K562 (cell line): ENCODE measurements around the gene ELAVL3. TPM values are rescaled to one million over a fixed set of nuclear protein-coding genes. Genes with fewer than 3 reads are reported as not detected.

Source experiments
- ARID3A ChIP-seq: IDR thresholded peaks from 2 replicates; pipeline ENCODE4 v1.6.1; 2012; ENCODE audit warnings: low read depth, low read length, improper control_type of control experiment, borderline replicate concordance
- CBX1 ChIP-seq: sonication (generic); IDR thresholded peaks from 2 replicates; pipeline ENCODE4 v1.6.1; 2016; ENCODE audit warnings: antibody characterized with exemption, low read depth, mild to moderate bottlenecking
- CBX8 ChIP-seq: fragments of 200-600 bp; sonication (generic); IDR thresholded peaks from 2 replicates; pipeline ENCODE4 v1.6.1; 2012; ENCODE audit warnings: borderline replicate concordance, mixed run types, low read depth, mild to moderate bottlenecking, moderate library complexity, mixed read lengths, low read length, control low read depth, inconsistent platforms; ENCODE audit not compliant: poor library complexity, severe bottlenecking; ENCODE audit errors: extremely low read depth
- CREB5 ChIP-seq: fragments of 250-450 bp; sonication (Bioruptor Pico); IDR thresholded peaks from 2 replicates; pipeline ENCODE4 v1.5.0; 2020; ENCODE audit warnings: mild to moderate bottlenecking
- DIDO1 ChIP-seq: fragments of 450-650 bp; IDR thresholded peaks from 2 replicates; pipeline ENCODE4 v1.6.1; 2016; ENCODE audit warnings: low read depth, missing biosample characterization, missing genetic modification characterization
- EP400 ChIP-seq: fragments of 450-650 bp; IDR thresholded peaks from 2 replicates; pipeline ENCODE4 v1.6.1; 2017; ENCODE audit warnings: antibody characterized with exemption, mild to moderate bottlenecking, moderate library complexity
- NCOA4 ChIP-seq: fragments of 450-650 bp; IDR thresholded peaks from 2 replicates; pipeline ENCODE4 v1.6.1; 2018; ENCODE audit warnings: mild to moderate bottlenecking; ENCODE audit not compliant: partially characterized antibody
- NFATC3 ChIP-seq: fragments of 450-650 bp; IDR thresholded peaks from 2 replicates; pipeline ENCODE4 v1.6.1; 2017; ENCODE audit warnings: mild to moderate bottlenecking
- NFYB ChIP-seq: IDR thresholded peaks from 2 replicates; pipeline ENCODE4 v1.6.1; 2011; ENCODE audit warnings: mild to moderate bottlenecking, moderate library complexity; ENCODE audit not compliant: insufficient read length; ENCODE audit errors: extremely low read depth
- NR4A1 ChIP-seq, 2 experiments: fragments of 250-450 bp in 1 of 2; fragments of 450-650 bp in 1 of 2; sonication (Bioruptor Pico) in 1 of 2; IDR thresholded peaks; 2 replicates each; pipeline versions ENCODE4 v1.4.0 to v1.6.1; 2016 to 2020; ENCODE audit warnings: mild to moderate bottlenecking in 2 of 2, missing compliant biosample characterization in 1 of 2, missing genetic modification characterization in 1 of 2, moderate library complexity in 1 of 2
- SP1 ChIP-seq: sonication (generic); formaldehyde crosslinking; IDR thresholded peaks from 2 replicates; pipeline ENCODE4 v1.8.1; 2022; ENCODE audit warnings: mild to moderate bottlenecking, missing genetic modification reagents
- XRCC3 ChIP-seq: fragments of 450-650 bp; IDR thresholded peaks from 2 replicates; pipeline ENCODE4 v1.6.1; 2017; ENCODE audit warnings: mild to moderate bottlenecking, moderate library complexity
- ZNF217 ChIP-seq: sonication (generic); formaldehyde crosslinking; IDR thresholded peaks from 2 replicates; pipeline ENCODE4 v1.8.0; 2022; ENCODE audit warnings: mild to moderate bottlenecking, missing genetic modification reagents
- ZNF24 ChIP-seq: fragments of 450-650 bp; IDR thresholded peaks from 2 replicates; pipeline ENCODE4 v1.6.1; 2016
- ZNF444 ChIP-seq: fragments of 250-450 bp; sonication (Bioruptor Pico); IDR thresholded peaks from 2 replicates; pipeline ENCODE4 v1.4.0; 2020; ENCODE audit warnings: mild to moderate bottlenecking, moderate library complexity
- ZNF77 ChIP-seq: fragments of 250-450 bp; sonication (Bioruptor Pico); IDR thresholded peaks from 2 replicates; pipeline ENCODE4 v1.5.0; 2020
- ZNF778 ChIP-seq: fragments of 450-650 bp; formaldehyde crosslinking; IDR thresholded peaks from 2 replicates; pipeline ENCODE4 v1.4.0; 2020; ENCODE audit warnings: mild to moderate bottlenecking, moderate library complexity
- polyA plus RNA-seq, 8 experiments: library from polyadenylated mRNA; depleted of rRNA in 4 of 8; stranded (reverse) in 5 of 8; unstranded in 3 of 8; fragments of >200 nt; fragmentation: Nextera tagmentation in 2 of 8; fragmentation: Illumina TruSeq in 1 of 8; extraction: Ambion mirVana in 2 of 8; extraction: Trizol in 1 of 8; gene quantifications; 2 replicates each; pipeline versions ENCODE4 v1.2.1 to v1.2.3, GENCODE V29; 2011 to 2014; ENCODE audit warnings: inconsistent platforms in 1 of 8, missing spikeins in 1 of 8
- total RNA-seq, 7 experiments: library from RNA; depleted of rRNA in 6 of 7; stranded (reverse); fragments of >200 nt in 6 of 7; fragmentation: Illumina TruSeq in 2 of 7; extraction: Trizol in 2 of 7; gene quantifications; 2 replicates each; pipeline versions ENCODE4 v1.2.1 to v1.2.3, GENCODE V29; 2011 to 2021; ENCODE audit warnings: low replicate concordance in 1 of 7
- TF ChIP-seq, protein P1 (sequence below), 2 experiments: IDR thresholded peaks; 2 replicates each; pipeline ENCODE4 v1.6.1; 2011; ENCODE audit warnings: borderline replicate concordance in 1 of 2, control low read depth in 1 of 2, low read depth in 1 of 2, low read length in 1 of 2, mild to moderate bottlenecking in 1 of 2, mixed read lengths in 1 of 2, moderate library complexity in 1 of 2; ENCODE audit not compliant: insufficient read depth in 1 of 2, insufficient read length in 1 of 2, poor library complexity in 1 of 2, severe bottlenecking in 1 of 2; ENCODE audit errors: extremely low read depth in 1 of 2

The ELAVL3 gene
- total and polyA plus RNA-seq, 9 of the 15 experiments (the other 6 are each of a cell fraction or from before 2014, with no cell fraction given): not detected

GRCh38 chr19:11435057-11435832 is 45.6 kb downstream of the ELAVL3 start, which contains the start of the genes ODAD3 and PRKCSH (continued):
- TF ChIP-seq ZNF778 (CRISPR knock-in tag): no peak
- peak; percentile 91 for TF ChIP-seq NFYB
- peak; percentile 73 for TF ChIP-seq DIDO1 (tag)
- TF ChIP-seq SP1 (CRISPR knock-in tag): peak; percentile 96
- TF ChIP-seq CREB5 (CRISPR knock-in tag): no peak
- no peak for TF ChIP-seq ZNF217
- TF ChIP-seq ZNF444 (CRISPR knock-in tag): no peak
- TF ChIP-seq NFATC3: no peak
- TF ChIP-seq EP400: peak; percentile 85
- TF ChIP-seq CBX8: no peak
- TF ChIP-seq ZNF77 (CRISPR knock-in tag): no peak
- no peak for TF ChIP-seq XRCC3
- TF ChIP-seq ARID3A: no peak
- no peak for TF ChIP-seq CBX1
- TF ChIP-seq, protein P1, sequence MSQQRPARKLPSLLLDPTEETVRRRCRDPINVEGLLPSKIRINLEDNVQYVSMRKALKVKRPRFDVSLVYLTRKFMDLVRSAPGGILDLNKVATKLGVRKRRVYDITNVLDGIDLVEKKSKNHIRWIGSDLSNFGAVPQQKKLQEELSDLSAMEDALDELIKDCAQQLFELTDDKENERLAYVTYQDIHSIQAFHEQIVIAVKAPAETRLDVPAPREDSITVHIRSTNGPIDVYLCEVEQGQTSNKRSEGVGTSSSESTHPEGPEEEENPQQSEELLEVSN (IDR thresholded peaks at IDR 0.05; ENCODE audit: borderline replicate concordance in 1 of 2, extremely low read depth in 1 of 2, insufficient read depth in 1 of 2, insufficient read length in 1 of 2, low read depth in 1 of 2, low read length in 1 of 2, poor library complexity in 1 of 2, severe bottlenecking in 1 of 2): peak in 1 of 2 experiments; percentile 9
- no peak for TF ChIP-seq NCOA4
- TF ChIP-seq ZNF24: no peak
- no peak for TF ChIP-seq NR4A1 (CRISPR knock-in tag; IDR thresholded peaks at IDR 0.05)
- peak; percentile 81 for TF ChIP-seq NR4A1 (tag; IDR thresholded peaks at IDR 0.05)
